SHP77 (cell line): ENCODE data around the gene WWTR1.

Experiments used
- DNase-seq, 2 experiments: peaks; one replicate each; lab custom pipeline; 2025; lab: John Stamatoyannopoulos, UW

Gene WWTR1

DNA sequence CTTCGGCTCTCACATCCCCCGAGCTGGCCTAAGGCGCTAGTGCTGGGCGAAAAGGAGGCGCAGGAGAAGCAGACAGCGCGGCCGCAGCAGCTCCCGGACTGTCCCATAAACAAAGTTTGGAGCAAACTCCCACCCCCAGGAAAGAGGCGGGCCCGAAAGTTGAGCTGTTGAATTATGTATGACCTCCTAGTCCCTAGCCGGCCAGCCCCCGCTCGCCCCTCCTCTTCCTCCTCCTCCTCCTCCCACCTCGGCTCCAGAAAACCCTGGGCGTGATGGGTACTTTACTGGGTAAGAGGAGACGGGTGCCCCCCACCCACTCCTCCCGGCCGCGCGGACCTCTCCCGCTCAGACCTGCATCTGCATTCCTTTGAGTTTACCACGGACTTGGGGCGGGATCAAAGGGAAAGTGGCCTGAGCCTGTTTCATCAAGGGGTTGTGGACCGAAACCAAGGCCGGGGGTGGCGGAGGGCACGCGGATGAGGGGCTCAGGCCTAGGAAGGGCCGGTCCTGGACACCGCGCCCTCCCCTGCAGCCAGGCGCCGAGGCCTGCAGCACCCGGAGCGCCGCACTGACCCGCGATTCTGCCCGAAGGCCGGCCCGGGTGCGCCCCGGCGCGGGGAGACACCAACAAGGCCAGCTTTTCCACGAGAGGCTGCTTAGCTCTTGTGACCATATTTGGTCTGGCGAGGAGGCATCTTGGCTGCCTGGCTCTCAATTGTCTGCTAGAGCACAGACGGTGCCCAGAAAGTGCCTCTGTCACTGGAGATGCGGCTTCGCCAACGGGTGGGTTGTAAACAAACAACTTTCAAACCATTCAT, at the start of gene WWTR1:
Gene WWTR1 (minus strand): TSS at position 100 of the 818 bp plus-strand sequence. CDS start 719 bp downstream, outside the sequence.
- no peak for DNase-seq

DNA sequence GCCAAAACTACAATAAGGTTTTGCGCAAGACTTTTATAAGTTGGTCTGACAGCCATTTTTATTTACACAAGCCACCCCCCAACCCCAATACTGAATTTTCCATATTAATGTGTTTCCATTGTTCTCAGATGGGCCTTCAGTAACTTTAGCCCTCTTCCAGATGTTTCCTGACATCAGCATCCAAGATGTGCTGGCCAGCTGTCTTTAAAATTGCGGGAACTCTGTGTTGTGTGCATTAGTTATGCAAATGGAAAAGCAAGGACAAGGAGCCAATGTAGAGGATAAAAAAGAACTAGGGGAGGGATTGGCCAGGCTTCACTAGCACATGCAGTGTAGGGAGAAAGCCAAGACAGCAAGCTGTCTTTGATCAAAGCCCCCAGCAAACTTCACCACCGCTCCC, 49.1 kb upstream of the WWTR1 start:
- DNase-seq = no peak

- no peak for DNase-seq
Observed at GRCh38 chr3:149705416-149705815, 47.6 kb upstream of the WWTR1 start.

DNA sequence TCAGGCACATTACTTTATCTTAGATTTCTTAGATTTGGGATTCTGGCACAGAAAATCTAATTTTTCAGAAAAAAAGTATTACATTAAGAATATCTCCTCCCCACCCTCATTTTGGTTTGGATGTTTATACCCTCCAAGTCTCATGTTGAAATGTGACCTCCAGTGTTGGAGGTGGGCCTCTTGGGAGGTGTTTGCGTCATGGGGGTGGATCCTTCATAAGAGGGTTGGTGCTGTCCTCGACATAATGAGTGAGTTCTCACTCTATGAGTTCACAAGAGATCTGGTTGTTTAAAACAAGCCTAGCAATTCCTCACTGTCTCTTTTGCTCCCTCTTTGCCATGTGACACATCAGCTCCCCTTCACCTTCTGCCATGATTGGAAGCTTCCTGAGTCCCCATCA, 45.6 kb upstream of the WWTR1 start:
- no peak for DNase-seq

- DNase-seq = no peak
Observed at GRCh38 chr3:149702691-149703441, 45.0 kb upstream of the WWTR1 start.

DNA sequence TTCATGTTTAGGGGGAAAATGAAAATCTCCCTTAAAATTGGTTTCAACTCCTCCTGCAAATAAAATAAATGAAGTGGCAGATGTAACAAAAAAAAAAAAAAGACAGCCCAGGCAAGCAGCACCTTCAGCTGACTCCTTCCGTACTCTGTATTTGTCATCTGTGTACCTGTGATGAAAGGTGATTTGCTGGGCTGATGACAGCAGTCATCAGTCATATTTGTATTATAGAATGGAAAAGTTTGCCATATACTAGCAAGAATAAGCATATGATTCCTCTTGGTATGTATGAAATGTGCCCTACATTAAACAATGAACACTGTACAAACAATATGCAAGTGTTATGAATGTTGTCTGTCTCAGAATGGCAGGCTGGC, 44.1 kb upstream of the WWTR1 start:
- DNase-seq = no peak

DNA sequence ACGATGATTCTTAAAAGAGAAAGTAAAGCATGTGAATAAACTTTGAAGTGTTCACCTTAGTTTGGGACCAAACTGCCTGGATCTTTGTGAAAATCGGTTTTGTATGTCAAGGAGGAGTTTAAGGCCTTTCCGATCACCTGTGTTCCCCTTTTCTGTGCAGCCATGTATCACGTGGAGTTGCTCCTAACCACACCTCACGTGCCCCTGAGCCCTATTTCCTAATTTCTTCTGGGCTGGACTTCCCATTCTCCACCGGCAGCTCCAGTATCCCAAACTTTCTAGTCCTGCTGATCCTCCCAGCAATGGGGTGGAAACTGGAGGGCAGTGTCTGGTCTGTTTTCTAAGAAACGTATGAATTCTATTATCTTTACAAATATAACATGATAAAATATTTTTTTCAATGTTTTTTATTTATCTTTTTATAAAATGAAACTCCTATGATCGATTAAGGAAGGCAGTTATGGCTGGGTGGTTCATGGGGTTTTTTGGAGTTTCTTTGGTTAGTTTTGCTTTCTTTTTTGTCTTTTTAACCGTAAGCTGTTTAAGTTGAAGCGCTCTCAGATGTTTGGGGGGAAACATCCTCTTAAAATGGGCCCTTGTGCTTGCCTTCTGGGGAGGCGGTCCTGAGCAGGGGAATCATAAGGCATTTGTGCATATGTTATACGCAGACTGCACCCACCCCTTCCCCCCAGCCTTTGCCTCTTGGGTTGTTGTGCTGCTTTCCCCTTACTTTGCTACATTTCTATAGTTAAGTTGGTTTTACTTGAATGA, 43.6 kb upstream of the WWTR1 start:
- no peak for DNase-seq

- DNase-seq = peak; percentile 9 to 13
Observed at GRCh38 chr3:149688122-149688757, 30.4 kb upstream of the WWTR1 start.

- no peak for DNase-seq
Observed at GRCh38 chr3:149686996-149687395, 29.2 kb upstream of the WWTR1 start.

- no peak for DNase-seq
Observed at GRCh38 chr3:149678351-149678950, 20.6 kb upstream of the WWTR1 start.

DNA sequence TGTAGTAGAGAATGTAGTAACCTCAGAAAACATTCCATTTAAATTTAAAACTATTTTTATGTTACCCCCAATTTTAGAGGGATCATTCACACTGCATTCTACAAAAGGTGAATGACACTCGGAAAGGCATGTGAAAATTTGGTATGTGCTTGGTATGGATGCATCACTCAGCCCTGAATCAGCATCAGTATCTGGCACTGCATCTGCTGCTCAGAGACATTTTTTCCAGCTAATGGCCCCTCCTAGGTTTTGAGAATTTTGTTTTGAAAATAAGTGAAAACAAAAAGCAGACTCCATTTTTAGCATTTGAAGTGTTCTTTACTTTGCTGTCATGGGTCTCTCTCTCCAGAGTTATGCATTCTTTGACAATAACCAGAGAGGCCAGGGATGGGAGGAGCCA, 15.6 kb upstream of the WWTR1 start:
- no peak for DNase-seq

- no peak for DNase-seq
Observed at GRCh38 chr3:149670742-149671492, 13.1 kb upstream of the WWTR1 start.

DNA sequence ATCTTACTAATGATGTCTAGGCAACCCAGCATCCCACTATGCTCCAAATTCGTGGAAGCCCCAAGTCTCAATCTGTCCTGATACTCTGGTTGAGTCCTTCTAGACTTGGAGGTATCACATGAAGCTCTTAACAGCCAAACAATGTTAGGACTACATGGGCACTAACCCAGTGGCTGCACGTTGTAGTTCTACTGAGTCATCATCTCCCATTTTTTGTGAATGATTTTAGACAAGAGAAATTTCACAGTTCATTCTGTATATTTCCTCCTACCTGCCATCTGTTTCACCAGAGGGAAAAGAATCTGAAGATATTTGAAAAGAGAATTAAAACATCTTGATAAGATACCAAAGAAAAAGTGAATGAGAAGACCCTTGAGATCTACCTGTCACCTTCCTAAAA, 9.8 kb upstream of the WWTR1 start:
- no peak for DNase-seq

GRCh38 chr3:149663966-149664365, 6.1 kb upstream of the WWTR1 start:
- no peak for DNase-seq

GRCh38 chr3:149662240-149662887, 4.5 kb upstream of the WWTR1 start:
- DNase-seq = no peak

DNA sequence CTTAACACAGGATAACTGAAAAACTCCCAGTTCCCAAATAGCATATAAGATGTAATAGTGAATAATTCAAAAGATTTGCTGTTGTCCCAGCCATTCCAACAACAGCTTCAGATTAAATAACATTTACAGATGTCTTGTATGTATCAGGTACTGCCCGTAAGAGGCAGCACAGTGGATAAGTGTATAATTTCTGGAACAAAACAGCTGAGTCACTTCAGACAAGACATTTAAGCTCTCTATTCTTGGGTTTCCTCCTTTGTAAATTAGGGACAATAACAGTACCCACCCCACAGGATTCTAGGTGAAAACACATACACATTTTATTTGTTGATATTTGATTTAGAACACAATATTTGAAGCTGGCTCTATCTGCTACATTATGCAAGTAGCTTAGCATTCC, 2.6 kb upstream of the WWTR1 start:
- DNase-seq = no peak

- no peak for DNase-seq
Observed at GRCh38 chr3:149658744-149659497, 1.1 kb upstream of the WWTR1 start.

- DNase-seq = no peak
Observed at GRCh38 chr3:149657321-149657925, 402 bp downstream of the WWTR1 start.

GRCh38 chr3:149655826-149656574, 1.8 kb downstream of the WWTR1 start:
- no peak for DNase-seq
